Dedifferentiated amniotic fluid mesenchymal stem cell (primary cell): Measurements from ENCODE around the gene LLGL1.

Source experiments
- DNase-seq: peaks from one replicate; pipeline ENCODE4 v3.0.0-alpha.2; 2016; ENCODE audit errors: extremely low spot score

Gene LLGL1

DNA sequence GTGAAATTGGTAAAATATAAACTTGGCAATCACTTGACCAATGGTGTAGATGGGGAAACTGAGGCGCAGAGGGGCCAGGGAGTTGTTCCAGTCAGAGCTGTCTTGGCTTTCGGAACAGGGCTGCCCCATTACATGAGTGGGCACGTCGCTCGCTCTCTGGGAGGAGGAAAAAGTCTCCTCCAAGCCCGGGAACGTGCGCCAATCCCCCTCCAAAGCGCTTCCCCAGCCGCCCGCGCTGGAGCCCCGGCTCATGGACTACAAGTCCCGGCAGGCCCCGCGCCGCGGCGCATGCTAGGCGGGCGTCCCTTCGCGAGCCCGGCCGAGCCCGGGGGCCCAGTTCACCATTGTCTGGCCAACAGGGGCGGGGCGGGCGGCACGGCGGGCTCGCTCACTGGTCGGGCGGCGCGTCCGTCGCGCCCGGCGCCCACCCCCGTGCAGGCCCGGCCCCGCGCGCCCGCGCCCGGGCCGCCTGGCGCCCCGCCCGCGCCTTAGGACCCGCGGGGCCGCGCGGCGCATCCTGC, at the start of gene LLGL1:
TSS of gene LLGL1 (plus strand) at position 515 of the 521 bp plus-strand sequence. CDS start 48 bp downstream, outside the sequence.
- DNase-seq, result peak; percentile 91

DNA sequence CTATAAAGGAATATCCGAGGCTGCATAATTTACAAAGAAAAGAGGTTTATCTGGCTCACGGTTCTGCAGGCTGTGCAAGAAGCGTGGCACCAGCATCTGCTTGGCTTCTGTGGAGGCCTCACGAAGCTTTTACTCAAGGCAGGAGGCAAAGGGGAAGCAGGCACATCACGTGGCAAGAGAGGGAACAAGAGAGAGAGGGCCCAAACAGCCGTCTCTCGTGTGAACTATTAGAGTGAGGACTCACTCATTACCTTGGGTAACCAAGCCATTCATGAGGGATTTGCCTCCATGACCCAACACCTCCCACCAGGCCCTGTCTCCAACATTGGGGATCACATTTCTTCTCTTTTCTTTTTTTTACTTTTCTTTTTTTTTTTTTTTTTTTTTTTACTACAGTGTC, 49.3 kb upstream of the LLGL1 start:
- DNase-seq, result no peak

DNA sequence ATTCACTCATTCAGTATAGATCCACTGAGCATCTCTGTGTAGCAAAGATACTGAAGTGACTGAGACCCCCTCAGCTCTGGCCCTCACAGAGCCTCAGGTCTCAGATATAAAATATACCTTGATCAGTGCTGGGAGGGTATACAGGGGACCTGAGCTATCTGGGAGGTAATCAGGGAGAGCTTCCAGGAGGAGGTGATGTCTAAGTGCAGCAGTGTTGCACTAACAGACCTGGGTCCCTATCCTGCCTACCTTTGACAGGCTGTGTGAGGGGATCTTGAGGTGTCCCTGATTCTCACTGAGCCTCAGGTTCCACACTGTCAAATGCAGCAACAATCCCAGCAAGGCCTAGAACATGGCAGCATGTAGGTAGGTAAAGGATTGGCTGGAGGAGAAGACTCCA, 48.3 kb upstream of the LLGL1 start:
- DNase-seq, result no peak

DNA sequence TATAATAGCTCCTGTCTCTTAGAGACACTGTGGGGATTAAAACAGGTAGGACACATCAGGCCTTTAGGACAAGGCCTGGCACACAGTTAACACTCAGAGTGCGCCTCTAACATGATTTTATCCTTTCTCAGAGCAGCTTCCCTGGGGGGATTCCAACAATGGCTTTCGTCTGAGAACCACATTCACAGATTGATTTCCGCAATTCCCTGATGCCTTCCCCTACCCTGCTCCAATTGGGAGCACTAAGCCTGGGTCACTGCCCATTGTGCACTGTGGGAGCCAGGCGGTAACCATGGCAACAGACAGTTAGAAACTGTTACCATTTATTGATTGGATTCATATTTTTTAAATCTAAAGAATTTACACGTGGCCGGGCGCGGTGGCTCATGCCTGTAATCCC, 47.7 kb upstream of the LLGL1 start:
- DNase-seq, result no peak

DNA sequence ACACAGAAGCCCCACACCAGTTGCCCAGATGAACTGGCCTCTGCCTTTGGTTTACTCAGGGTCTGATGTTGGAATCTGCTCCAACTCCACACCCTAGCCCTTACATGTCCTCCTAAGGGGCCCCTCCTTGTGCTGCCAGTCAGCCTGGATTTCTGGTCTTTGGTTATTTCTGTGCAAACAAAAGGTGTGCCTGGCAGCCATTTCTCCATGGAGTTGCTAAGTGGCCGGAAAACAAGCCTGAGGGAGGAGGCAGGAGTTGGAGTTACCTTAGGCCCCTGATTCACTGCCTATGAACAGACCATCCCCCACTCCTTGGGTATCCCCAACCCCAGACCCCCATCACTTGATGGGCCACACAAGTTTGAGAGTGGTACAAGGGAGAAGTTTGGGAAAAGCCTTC, 46.2 kb upstream of the LLGL1 start:
- no peak for DNase-seq

DNA sequence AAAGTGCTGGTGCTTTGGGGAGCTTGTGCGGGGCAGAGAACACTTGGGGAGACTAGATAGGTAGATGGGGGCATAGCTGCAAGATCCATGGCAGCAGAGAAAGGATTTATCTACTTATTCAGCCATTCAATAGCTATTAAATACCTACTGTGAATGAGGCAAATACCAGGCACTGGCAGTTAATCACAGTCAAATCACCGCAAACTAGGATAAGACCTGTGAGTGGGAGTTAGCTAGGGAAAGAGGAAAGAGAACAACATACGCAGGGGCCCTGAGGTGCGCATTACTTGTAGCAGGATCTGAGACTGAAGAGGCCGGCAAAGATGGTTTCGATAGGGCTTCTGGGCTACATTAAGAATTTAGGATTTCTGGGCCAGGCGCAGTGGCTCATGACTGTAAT, 45.6 kb upstream of the LLGL1 start:
- no peak for DNase-seq

DNA sequence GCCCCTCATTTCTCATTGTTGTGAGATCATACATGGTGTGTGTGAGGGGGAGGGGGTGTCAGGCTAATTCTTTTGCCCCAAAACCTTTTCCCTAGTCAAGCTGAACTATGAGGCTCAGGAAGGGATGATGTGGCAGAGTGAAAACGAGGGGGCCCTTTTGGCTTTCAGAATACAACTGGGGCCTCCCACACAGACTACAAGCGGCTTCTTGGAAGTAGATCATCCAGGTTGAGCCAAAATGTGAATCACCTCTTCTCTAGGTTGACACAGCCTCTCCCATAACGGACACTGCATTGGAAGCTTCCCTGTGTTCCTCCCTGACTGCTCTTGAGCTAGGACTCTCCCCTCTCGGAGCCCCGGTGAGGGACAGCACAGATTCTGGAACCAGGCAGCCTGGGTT, 44.1 kb upstream of the LLGL1 start:
- DNase-seq, result no peak

DNA sequence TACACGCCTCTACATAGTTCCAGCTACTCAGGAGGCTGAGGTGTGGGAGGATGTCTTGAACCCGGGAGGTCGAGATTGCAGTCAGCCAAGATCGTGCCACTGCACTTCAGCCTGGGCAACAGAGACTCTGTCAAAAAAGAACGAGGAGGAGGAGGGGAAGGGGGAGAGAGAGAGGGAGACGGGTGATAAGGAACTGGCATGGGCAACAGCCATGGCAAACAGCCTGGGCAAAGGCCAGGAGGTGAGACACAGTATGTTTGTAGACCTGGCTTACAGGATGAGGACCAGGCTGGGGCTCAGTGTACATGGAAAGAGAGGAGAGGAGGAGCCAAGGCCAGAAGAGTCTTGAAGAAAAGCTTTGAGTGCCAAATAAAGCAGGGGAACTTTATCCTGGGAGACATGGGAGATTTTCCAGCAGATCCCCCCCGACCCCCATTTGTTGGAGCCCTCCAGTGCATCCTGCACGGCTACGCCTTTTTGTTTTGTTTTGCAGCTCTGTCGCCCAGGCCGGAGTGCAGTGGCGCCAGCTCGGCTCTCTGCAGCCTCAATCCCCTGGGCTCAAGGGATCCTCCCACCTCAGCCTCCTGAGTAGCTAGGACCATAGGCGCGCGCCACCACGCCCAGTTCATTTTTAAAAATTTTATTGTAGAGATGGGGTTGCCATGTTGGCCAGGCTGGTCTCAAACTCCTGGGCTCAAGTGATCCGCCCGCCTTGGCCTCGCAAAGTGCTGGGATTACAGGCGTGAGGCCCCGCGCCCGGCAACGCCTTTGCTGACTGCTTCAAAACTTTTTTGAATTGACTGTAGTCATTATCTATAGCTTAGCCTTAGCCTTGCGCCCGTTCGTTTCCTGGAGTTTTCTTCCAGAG, 43.1 kb upstream of the LLGL1 start:
- DNase-seq, result no peak

DNA sequence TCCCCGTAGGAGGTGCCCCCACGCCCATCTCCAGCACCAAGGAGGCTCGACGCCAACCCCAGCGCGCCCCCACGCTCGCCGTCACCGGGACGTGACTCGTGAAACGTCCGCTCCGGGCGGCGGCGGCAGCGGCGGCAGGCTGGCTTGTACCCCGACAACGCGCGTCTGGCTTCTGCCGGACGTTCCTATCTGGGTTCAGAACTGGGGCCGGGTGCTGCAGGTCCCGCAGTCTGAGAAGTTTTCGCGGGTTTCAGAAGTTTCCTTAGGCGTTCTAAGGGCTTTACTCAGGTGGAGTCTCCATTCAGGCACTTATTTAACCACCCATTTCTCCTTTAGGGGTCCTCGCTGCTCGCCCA, 42.5 kb upstream of the LLGL1 start:
- DNase-seq, result peak; percentile 71

DNA sequence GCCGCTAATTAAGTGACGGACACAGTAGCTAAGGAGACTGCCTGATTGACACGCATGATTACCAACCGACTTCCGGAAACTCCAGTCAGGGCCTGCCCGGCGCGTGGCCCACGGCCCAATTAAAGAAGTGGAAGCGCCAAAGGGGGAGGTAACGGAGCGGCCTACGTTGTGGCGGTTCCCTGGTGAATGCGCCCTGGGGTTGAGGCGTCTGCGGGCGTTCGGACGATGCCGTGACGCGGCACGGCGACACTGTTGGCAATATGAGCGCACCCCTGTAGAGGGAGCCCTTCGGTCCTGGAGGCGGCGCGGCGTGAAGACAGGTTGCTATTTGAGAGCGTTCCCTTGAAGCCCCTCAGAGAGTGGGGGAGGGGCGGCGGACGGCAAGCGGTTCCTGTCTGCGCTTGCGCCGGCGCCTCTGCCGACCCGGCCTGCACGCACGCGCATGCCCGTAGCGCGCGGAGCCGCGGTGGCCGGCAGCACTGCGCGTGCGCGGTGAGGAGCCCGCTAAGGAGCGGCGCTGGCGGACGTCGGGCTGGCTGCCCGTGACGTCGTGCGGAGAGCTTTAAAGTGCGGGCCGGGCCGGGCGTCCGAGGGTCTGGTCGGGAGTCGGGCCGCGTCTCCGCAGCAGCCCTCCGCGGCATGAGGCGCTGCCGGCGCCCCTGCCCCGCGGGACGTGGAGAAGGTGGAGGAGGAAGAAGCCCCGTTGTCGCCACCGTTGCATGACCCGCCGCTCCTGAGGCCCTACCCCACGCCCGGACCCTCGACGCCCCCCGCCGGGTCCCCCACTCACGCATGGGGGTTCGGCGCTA, 41.9 kb upstream of the LLGL1 start, which contains the start of gene ALKBH5:
TSS of gene ALKBH5 (plus strand) at position 495 of the 809 bp plus-strand sequence. CDS start 416 bp downstream, outside the sequence.
- DNase-seq, result peak; percentile 99

DNA sequence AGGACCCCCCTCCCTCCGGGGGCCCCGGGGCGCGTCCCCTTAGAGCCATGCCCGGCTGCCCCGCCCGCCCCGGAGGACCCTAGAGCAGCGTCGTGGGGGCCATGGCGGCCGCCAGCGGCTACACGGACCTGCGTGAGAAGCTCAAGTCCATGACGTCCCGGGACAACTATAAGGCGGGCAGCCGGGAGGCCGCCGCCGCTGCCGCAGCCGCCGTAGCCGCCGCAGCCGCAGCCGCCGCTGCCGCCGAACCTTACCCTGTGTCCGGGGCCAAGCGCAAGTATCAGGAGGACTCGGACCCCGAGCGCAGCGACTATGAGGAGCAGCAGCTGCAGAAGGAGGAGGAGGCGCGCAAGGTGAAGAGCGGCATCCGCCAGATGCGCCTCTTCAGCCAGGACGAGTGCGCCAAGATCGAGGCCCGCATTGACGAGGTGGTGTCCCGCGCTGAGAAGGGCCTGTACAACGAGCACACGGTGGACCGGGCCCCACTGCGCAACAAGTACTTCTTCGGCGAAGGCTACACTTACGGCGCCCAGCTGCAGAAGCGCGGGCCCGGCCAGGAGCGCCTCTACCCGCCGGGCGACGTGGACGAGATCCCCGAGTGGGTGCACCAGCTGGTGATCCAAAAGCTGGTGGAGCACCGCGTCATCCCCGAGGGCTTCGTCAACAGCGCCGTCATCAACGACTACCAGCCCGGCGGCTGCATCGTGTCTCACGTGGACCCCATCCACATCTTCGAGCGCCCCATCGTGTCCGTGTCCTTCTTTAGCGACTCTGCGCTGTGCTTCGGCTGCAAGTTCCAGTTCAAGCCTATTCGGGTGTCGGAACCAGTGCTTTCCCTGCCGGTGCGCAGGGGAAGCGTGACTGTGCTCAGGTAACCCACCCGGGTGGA, 41.0 kb upstream of the LLGL1 start:
- DNase-seq, result peak; percentile 21

DNA sequence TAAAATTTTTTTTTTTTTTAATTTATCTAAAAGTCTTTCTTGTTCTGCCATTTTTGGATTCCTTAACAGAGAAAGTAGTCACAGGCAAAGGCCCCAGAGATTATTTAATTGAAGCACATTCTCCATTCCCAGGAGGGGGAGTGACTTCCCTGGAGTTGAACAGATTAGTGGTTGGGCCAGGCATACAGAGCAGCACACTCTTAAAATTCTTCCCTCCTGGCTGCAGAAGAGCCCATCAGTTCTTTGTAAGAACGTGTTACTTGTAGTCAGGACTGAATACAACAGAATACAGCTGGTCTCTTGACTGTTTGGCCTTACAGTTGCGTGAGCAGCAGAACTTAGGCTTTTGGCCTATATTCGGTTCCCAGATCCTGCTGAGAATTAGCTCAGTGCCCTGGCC, 40.0 kb upstream of the LLGL1 start:
- DNase-seq, result peak; percentile 26

DNA sequence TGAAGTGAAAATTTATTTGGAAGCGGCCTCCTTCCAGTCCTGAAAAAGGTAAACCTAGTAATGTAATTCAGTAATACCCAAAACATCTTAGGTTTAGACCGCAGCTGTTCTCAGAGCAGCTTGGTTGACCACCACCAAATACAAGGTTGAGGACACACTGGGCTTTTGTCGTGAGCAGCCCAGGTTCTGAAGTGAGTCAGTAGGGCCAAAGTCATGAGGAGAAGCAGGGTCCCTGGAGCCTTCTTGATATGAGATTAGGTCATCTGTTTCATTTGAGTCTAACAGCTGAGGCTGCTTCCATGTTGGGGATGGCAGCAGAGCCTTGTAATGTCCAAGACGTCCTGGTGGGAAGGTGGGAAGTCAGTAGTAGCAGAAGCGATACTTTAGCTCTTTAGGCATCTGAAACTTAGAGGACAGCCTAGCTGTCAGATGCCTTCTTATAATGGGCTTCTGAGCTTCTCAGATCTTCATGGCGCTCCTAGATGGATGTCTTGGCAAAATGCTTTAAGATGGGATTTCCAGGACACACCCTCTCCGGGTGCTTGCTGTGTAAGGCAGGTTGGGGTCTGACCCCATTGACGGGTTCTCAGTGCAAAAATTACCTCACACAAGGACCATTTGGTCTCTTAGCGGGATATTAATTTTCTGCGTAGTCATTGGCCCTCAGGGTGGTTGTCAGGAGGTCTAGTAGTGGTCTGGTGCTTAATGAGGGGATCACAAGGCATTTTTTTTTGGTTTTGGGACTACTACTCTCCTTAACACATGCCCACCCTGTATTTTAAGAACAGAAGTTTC, 39.4 kb upstream of the LLGL1 start:
- DNase-seq, result no peak

DNA sequence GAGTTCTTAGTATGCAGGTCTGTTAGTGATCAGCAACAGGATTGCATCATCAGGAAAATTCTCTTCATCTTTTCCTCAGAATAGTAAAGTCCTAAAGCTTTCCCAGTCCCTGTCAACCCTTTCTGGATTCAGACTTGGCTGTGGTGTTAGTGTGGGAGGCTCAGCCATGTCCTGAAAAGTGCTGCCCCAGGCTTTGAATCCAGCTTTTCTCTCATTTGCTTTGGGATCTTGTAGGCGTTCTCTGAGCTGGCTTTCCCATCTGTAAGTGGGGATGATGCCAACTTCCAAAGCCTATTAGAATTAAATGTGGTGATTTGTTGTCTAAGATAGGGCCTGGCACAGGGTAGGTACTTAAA, 38.8 kb upstream of the LLGL1 start:
- peak; percentile 47 for DNase-seq

DNA sequence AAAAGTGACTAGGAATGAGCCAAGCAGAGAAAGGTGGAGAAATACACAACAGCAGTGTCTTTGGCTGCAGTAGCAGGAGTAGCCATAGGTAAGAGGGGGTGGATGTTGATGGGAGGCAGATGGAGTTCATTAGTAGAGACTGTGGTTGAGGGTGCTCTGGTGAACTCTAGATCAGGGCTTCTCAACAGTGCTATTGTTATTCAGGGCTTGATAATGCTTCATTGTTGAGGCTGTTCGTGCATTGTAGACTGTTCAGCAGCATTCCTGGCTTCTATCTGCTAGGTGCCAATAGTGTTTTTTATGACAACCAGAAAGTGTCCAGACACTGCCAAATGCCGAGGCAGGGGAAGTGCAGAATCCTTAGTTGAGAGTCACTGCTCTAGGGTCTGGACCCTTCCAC, 38.2 kb upstream of the LLGL1 start:
- no peak for DNase-seq

DNA sequence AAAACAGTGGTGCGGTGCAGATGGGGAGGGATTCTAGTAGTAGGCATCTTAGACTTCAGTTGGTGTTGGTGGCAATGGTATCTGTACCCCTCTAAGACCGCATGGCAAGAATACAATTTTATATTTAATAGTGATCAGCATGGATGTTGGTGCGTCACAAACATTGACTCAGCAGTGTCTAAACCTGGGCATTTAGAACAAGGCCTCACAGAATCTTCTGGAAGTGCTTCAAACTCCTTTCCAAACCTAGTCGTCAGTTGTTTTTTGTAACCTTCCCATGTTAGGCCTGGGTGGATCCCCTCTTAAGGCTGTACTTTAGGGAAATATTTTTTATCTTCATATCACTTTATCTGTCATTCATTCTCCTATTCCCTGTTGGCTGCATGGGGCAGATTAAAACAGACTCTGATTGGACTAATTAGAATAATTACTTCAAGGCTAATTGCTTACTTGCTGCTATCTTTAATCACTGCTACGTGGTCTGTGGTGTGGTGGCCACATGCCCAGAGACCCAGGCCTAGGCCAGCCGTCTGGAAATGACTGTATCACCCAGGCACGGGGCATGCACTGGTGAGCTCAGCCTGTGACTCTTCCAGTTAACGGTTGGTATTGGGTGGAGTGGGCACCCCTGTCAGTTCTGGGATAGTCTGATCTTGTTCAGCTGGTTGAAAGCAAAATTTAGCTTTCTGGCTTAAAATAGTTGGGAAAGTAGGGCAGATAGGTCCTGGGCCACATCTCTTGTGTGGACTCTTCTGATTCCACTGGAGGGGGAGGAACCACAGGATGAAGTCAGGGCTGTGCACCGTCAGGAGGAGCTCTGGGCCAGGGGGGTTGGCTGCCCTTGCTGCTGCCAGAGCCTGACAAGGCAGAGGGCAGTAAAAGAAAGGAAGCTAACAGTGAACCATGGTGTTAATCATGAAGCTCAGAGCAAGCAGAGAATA, 37.3 kb upstream of the LLGL1 start:
- peak; percentile 21 for DNase-seq

DNA sequence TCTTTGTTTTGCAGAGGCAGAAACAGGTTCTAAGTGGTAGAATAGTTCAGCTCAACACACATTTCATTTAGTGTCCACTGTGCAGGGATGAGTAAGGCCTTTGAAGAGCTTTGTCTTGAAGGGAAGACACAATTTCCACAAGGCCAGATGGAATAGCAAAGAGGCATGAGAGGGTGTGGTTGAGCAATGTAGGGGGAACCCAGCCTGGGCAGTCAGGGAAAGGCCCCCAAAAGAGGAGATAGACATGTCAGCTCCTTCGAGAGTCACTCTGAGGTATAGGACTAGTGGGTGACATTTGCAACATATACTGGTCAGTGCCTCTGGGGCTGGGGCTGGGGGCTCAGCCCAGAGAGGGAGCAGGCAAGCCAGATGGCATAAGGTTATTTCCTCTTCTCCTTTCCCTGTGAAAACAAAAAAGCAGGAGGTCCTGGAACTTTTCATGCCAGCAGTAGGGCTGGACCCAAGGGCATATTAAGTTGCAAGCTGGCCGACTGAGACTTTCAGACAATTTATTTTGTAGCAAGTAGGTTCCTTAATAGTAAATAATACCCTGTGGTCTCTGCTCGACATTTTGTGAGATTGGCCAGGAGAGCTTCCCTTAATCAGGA, 34.7 kb upstream of the LLGL1 start:
- no peak for DNase-seq

DNA sequence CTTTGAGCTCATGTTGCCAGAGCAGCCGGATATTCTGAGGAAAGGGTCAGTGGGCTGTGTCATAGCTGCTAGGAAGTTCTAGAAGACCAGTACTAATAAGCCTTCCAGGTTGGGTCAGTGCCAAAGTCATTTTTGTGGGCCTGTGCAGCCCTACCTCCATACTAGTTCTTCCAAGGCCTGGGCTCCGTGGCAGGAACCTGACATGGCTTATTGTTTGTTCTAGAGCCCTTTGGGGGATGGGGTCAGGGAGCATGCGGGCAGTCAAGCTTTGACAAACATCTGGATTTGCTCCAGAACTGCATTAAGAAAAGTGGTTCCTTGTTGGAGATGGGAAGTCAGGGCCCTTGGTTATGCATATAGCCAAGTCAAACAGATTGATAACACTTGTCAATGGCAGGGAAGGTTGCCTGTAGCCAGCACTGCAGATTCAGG, 34.2 kb upstream of the LLGL1 start:
- DNase-seq, result no peak

DNA sequence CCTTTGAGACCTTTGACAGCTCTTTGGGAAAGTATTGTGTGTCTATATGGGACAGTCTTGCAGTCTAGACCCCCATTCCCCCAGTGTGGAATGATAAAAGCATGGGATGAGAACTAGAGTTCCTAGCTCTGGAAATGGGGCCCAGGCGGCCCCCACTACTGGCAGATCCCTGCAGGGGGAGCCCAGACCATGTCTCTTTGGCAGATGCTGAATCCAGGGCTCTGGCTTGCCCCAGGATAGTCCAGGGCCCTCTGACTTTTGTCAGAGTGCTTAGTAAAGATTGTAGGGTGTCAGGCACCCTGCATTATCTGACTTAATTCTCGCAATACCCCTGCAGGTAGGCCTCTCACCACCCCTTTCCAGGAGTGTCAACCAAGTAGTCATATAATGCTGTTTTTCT, 33.5 kb upstream of the LLGL1 start:
- no peak for DNase-seq
